Fibroblast of lung (primary cell): Measurements from ENCODE around the gene EZR. TPM values are rescaled to one million over a fixed set of nuclear protein-coding genes. Genes with fewer than 3 reads are reported as not detected.
A peak's percentile ranks its signal among the peaks of the same experiment; 100 is the strongest.

Source experiments
- DNase-seq, 2 donors: peaks; one replicate each; pipeline versions ENCODE4 v3.0.0 to v3.0.0-alpha.2; 2010; ENCODE audit warnings: low read depth in 2 of 2
- H2AFZ ChIP-seq: 2 replicates; pipeline ENCODE4 v1.5.1; 2012; ENCODE audit warnings: low read length, control low read depth, inconsistent platforms
- H3K27ac ChIP-seq: 2 replicates; pipeline ENCODE4 v1.5.1; 2011; ENCODE audit warnings: low read length, control low read depth; ENCODE audit not compliant: insufficient read depth
- H3K27me3 ChIP-seq: 2 replicates; pipeline ENCODE4 v1.5.1; 2011; ENCODE audit warnings: mild to moderate bottlenecking, low read length; ENCODE audit not compliant: control insufficient read depth, insufficient read depth
- H3K36me3 ChIP-seq: 2 replicates; pipeline ENCODE4 v1.5.1; 2011; ENCODE audit warnings: low read length; ENCODE audit not compliant: control insufficient read depth, insufficient read depth
- H3K4me1 ChIP-seq: 2 replicates; pipeline ENCODE4 v1.5.1; 2011; ENCODE audit warnings: low read length; ENCODE audit not compliant: control insufficient read depth, insufficient read depth; ENCODE audit errors: extremely low read depth
- H3K4me2 ChIP-seq: 2 replicates; pipeline ENCODE4 v1.5.1; 2011; ENCODE audit warnings: low read length, control low read depth; ENCODE audit not compliant: insufficient read depth; ENCODE audit errors: extremely low read depth
- H3K4me3 ChIP-seq, 4 experiments: fragments of 200-600 bp in 1 of 4; sonication (generic) in 1 of 4; replicated peaks in 1 of 4; 2 replicates each; pipeline ENCODE4 v1.5.1; 2011 to 2016; ENCODE audit warnings: low read length in 4 of 4, low read depth in 3 of 4, mild to moderate bottlenecking in 3 of 4, control low read depth in 2 of 4, inconsistent platforms in 1 of 4, mixed read lengths in 1 of 4; ENCODE audit not compliant: insufficient read depth in 1 of 4; ENCODE audit errors: control extremely low read depth in 1 of 4
- H3K79me2 ChIP-seq: 2 replicates; pipeline ENCODE4 v1.5.1; 2012; ENCODE audit warnings: mild to moderate bottlenecking, low read length, inconsistent platforms; ENCODE audit not compliant: control insufficient read depth, insufficient read depth
- H3K9ac ChIP-seq: 2 replicates; pipeline ENCODE4 v1.5.1; 2011; ENCODE audit warnings: mild to moderate bottlenecking, low read length, control low read depth; ENCODE audit not compliant: insufficient read depth
- H3K9me3 ChIP-seq: 2 replicates; pipeline ENCODE4 v1.5.1; 2012; ENCODE audit warnings: low read depth, low read length; ENCODE audit not compliant: control insufficient read depth, insufficient read depth
- H4K20me1 ChIP-seq: 2 replicates; pipeline ENCODE4 v1.5.1; 2011; ENCODE audit warnings: low read length; ENCODE audit not compliant: control insufficient read depth, insufficient read depth; ENCODE audit errors: extremely low read depth
- CTCF ChIP-seq, 2 donors: IDR thresholded peaks in 1 of 2; conservative IDR thresholded peaks in 1 of 2; 1 replicate in 1 of 2; 2 replicates in 1 of 2; pipeline ENCODE4 v1.5.1; 2011 to 2012; ENCODE audit warnings: low read length in 2 of 2, control low read depth in 1 of 2, inconsistent platforms in 1 of 2, low read depth in 1 of 2, mild to moderate bottlenecking in 1 of 2
- EZH2 ChIP-seq: IDR thresholded peaks from 2 replicates; pipeline ENCODE4 v1.5.1; 2012; ENCODE audit warnings: low read length, control low read depth, mild to moderate bottlenecking; ENCODE audit errors: missing control alignments
- polyA plus RNA-seq, 2 donors: library from polyadenylated mRNA; depleted of rRNA in 1 of 2; stranded (reverse) in 1 of 2; unstranded in 1 of 2; fragments of >200 nt; gene quantifications; 2 replicates each; pipeline ENCODE4 v1.2.1, GENCODE V29; 2011 to 2012; ENCODE audit warnings: missing spikeins in 1 of 2
- total RNA-seq: library from RNA; depleted of rRNA; stranded (reverse); fragments of >200 nt; gene quantifications from 2 replicates; pipeline ENCODE4 v1.2.1, GENCODE V29; 2014

The EZR gene
- total and polyA plus RNA-seq, 2 donors (not counting 1 experiment from before 2014, with no cell fraction given) = 89.0 to 132 TPM

DNA sequence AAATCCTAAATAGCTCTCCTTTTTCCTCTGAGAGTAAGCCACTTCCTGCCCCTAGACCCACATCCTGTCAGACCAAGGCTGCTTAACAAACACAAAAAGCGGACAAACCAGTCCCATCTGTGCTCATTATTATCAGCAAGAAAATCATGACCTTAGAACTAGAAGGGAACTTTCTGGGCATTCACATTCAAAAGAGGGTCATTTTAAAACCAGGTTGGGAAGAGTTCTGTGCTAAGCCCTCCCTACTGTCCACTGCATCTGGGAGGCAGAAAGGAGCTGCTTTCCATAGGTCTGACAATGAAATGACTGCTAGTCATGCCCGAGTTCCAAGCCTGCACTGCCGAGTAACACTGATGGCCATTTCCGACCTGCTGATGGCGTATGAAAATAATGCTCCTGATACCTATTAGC is 15.4 kb downstream of the EZR start:
- Histone ChIP-seq H3K9ac (no peak overlapping the region), H3K79me2 (peaks cover 93% of the 10 kb centered on the region), H3K27me3 (no peaks in the 10 kb centered on the region), H3K4me2 (peak overlapping the region; percentile 38), H3K9me3 (no peaks in the 10 kb centered on the region), H2AFZ (no peak overlapping the region), H3K27ac (peak overlapping the region; percentile 26), H4K20me1 (no peaks in the 10 kb centered on the region), H3K36me3 (peaks cover 2% of the 10 kb centered on the region), H3K4me3 (no peak overlapping the region), H3K4me1 (peaks cover 20% of the 10 kb centered on the region)
- no peak for TF ChIP-seq CTCF (conservative IDR thresholded peaks at IDR 0.05 in 1 of 2, IDR thresholded peaks at IDR 0.05 in 1 of 2; ENCODE audit: low read depth in 1 of 2, low read length in 2 of 2)
- TF ChIP-seq EZH2 = no peak
- DNase-seq = peak; percentile 26 to 50

GRCh38 chr6:158801655-158802294 is 17.4 kb downstream of the EZR start:
- Histone ChIP-seq H3K9ac (no peak overlapping the region), H3K36me3 (peaks cover 2% of the 10 kb centered on the region), H3K4me2 (no peak overlapping the region), H3K27me3 (no peaks in the 10 kb centered on the region), H3K79me2 (peaks cover 90% of the 10 kb centered on the region), H4K20me1 (no peaks in the 10 kb centered on the region), H3K4me3 (no peak overlapping the region), H3K27ac (no peak overlapping the region), H3K9me3 (no peaks in the 10 kb centered on the region), H2AFZ (no peak overlapping the region), H3K4me1 (peaks cover 22% of the 10 kb centered on the region)
- no peak for DNase-seq
- no peak for TF ChIP-seq EZH2
- TF ChIP-seq CTCF (conservative IDR thresholded peaks at IDR 0.05 in 1 of 2, IDR thresholded peaks at IDR 0.05 in 1 of 2; ENCODE audit: low read depth in 1 of 2, low read length in 2 of 2) = no peak

DNA sequence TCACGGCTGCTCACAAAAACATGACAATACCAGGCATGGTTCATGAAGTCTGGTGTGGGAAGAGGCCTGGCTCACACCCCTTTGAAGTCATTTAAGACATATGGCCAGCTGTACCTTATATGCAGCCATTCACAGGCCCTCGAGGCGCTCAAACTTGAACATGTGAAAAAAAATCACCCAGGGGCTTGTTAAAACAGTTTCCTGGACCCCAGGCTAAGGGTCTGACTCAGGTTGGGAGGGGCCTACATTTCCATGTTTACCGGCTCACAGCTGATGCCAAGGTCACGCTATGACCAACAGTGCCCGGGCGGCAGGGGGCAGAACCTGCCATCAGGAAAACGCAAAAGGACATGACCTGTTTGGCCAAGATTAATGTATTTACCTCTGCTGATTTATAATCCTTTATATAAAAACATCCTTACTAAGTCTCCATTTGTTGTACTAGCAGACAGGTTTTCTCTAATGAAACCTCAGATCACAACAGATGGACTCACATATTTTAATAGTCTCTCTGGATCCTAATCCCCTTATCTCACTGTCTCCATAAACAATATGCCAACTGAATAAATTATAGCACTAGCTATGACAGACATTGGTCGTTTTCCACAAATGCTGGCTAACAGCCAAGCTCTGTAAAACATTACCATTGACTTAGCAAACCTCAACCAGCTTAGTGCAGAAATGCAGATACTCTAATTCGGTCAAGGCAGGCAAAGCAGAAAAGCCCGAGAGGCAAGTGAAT is 19.9 kb downstream of the EZR start:
- Histone ChIP-seq H4K20me1 (no peaks in the 10 kb centered on the region), H2AFZ (no peak overlapping the region), H3K79me2 (peaks cover 93% of the 10 kb centered on the region), H3K4me3 (no peak overlapping the region), H3K4me2 (no peak overlapping the region), H3K9ac (no peak overlapping the region), H3K36me3 (peaks cover 2% of the 10 kb centered on the region), H3K27me3 (no peaks in the 10 kb centered on the region), H3K27ac (peak overlapping the region; percentile 8), H3K4me1 (peaks cover 20% of the 10 kb centered on the region), H3K9me3 (no peaks in the 10 kb centered on the region)
- TF ChIP-seq EZH2 (no peak), CTCF (conservative IDR thresholded peaks at IDR 0.05 in 1 of 2, IDR thresholded peaks at IDR 0.05 in 1 of 2; ENCODE audit: low read depth in 1 of 2, low read length in 2 of 2) (no peak)
- DNase-seq = peak; percentile 67 to 74
